K562 (cell line): Measurements from ENCODE around the gene CREB3L1. TPM values are rescaled to one million over a fixed set of nuclear protein-coding genes. Genes with fewer than 3 reads are reported as not detected.

Experiments used
- E2F5 ChIP-seq: sonication (generic); formaldehyde crosslinking; IDR thresholded peaks from 2 replicates; pipeline ENCODE4 v1.8.0; 2022; ENCODE audit warnings: mild to moderate bottlenecking, missing genetic modification reagents
- FIP1L1 ChIP-seq: fragments of 200-400 bp; formaldehyde crosslinking; IDR thresholded peaks from 2 replicates; pipeline ENCODE4 v1.6.1; 2018; ENCODE audit warnings: mild to moderate bottlenecking, low read depth, low read length; ENCODE audit not compliant: poor library complexity, severe bottlenecking
- RBM34 ChIP-seq: fragments of 200-400 bp; formaldehyde crosslinking; IDR thresholded peaks from 2 replicates; pipeline ENCODE4 v1.6.1; 2018; ENCODE audit warnings: low read length, borderline replicate concordance; ENCODE audit not compliant: insufficient read depth
- SLC30A9 ChIP-seq: fragments of 250-450 bp; sonication (Bioruptor Pico); IDR thresholded peaks from 2 replicates; pipeline ENCODE4 v1.8.0; 2022; ENCODE audit warnings: mild to moderate bottlenecking, moderate library complexity
- TRIM25 ChIP-seq: fragments of 450-650 bp; IDR thresholded peaks from 2 replicates; pipeline ENCODE4 v1.7.0; 2016; ENCODE audit warnings: borderline replicate concordance
- XRCC4 ChIP-seq: IDR thresholded peaks from one replicate; pipeline ENCODE4 v1.6.1; 2011; ENCODE audit not compliant: insufficient read depth, insufficient read length; ENCODE audit errors: extremely low read depth
- ZBTB26 ChIP-seq: fragments of 450-650 bp; formaldehyde crosslinking; IDR thresholded peaks from 2 replicates; pipeline ENCODE4 v1.4.0; 2022; ENCODE audit warnings: missing genetic modification characterization
- ZFP30 ChIP-seq: fragments of 250-450 bp; sonication (Bioruptor Pico); IDR thresholded peaks from 2 replicates; pipeline ENCODE4 v1.8.0; 2022; ENCODE audit warnings: moderate library complexity, mild to moderate bottlenecking, inconsistent platforms, borderline replicate concordance
- polyA plus RNA-seq, 8 experiments: library from polyadenylated mRNA; depleted of rRNA in 4 of 8; stranded (reverse) in 5 of 8; unstranded in 3 of 8; fragments of >200 nt; fragmentation: Nextera tagmentation in 2 of 8; fragmentation: Illumina TruSeq in 1 of 8; extraction: Ambion mirVana in 2 of 8; extraction: Trizol in 1 of 8; gene quantifications; 2 replicates each; pipeline versions ENCODE4 v1.2.1 to v1.2.3, GENCODE V29; 2011 to 2014; ENCODE audit warnings: inconsistent platforms in 1 of 8, missing spikeins in 1 of 8
- total RNA-seq, 7 experiments: library from RNA; depleted of rRNA in 6 of 7; stranded (reverse); fragments of >200 nt in 6 of 7; fragmentation: Illumina TruSeq in 2 of 7; extraction: Trizol in 2 of 7; gene quantifications; 2 replicates each; pipeline versions ENCODE4 v1.2.1 to v1.2.3, GENCODE V29; 2011 to 2021; ENCODE audit warnings: low replicate concordance in 1 of 7

The CREB3L1 gene
- total and polyA plus RNA-seq, 9 of the 15 experiments (the other 6 are each of a cell fraction or from before 2014, with no cell fraction given), result 1.2 to 27.6 (median 3.7) TPM

- TF ChIP-seq ZBTB26 (CRISPR knock-in tag) (no peak), FIP1L1 (no peak), RBM34 (no peak), ZFP30 (CRISPR knock-in tag) (no peak), TRIM25 (no peak), SLC30A9 (no peak), E2F5 (CRISPR knock-in tag) (no peak), XRCC4 (no peak)
- TF ChIP-seq, all 486 proteins: peak for 133
Observed at GRCh38 chr11:46296528-46297448, 19.3 kb downstream of the CREB3L1 start (continued).
